G401 (cell line): ENCODE results near the gene VWA1. TPM values are rescaled to one million over a fixed set of nuclear protein-coding genes. Genes with fewer than 3 reads are reported as not detected.

Experiments
- DNase-seq: peaks from one replicate; pipeline ENCODE4 v3.0.0-alpha.2; 2015; ENCODE audit warnings: low spot score
- in situ Hi-C: cut with HindIII; loops from 2 replicates; pipeline ENCODE4 v1.10.0; 2016; ENCODE audit warnings: low sequenced_read_pairs, mixed read lengths
- total RNA-seq: library from RNA; depleted of rRNA; stranded (reverse); fragments of >200 nt; shearing (Covaris generic); gene quantifications from 2 replicates; pipeline ENCODE4 v1.2.3, GENCODE V29; 2014

Gene VWA1
- total RNA-seq, 1 experiment from 2014 or later: 26.8 TPM

DNA sequence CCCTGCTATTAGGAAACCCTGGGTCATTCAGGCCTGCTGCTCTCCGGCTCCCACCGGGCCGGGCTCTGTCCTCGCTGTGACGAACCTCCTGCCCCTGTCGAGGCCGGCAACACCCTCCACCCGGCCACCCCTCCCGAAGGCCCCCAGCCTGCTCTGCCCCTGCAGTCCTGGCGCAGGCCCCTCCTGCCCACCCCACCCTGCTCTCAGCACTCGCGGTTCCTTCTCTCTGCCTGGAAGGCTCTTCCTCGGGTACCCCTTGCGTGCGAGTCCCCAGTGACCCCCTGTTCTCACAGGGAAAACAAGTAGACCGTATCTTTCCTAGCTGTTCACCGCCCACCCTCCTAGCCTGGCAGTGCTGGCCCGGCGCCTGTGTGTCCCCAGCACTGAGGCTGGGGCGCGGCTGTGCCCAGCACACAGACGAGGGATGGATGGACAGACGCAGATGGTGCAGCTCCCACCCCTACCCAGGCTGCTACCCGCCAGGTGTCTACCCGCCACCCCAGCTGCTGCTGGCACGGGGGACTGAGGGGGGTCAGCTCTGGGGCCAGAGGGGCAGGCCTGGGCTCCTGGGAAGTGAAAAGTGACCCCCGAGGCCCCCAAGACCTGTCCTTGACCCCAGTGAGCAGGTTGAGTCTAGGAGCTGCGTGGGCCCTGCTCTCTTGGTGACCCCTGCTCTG is 3.1 kb upstream of the VWA1 start:
- no peak for DNase-seq

DNA sequence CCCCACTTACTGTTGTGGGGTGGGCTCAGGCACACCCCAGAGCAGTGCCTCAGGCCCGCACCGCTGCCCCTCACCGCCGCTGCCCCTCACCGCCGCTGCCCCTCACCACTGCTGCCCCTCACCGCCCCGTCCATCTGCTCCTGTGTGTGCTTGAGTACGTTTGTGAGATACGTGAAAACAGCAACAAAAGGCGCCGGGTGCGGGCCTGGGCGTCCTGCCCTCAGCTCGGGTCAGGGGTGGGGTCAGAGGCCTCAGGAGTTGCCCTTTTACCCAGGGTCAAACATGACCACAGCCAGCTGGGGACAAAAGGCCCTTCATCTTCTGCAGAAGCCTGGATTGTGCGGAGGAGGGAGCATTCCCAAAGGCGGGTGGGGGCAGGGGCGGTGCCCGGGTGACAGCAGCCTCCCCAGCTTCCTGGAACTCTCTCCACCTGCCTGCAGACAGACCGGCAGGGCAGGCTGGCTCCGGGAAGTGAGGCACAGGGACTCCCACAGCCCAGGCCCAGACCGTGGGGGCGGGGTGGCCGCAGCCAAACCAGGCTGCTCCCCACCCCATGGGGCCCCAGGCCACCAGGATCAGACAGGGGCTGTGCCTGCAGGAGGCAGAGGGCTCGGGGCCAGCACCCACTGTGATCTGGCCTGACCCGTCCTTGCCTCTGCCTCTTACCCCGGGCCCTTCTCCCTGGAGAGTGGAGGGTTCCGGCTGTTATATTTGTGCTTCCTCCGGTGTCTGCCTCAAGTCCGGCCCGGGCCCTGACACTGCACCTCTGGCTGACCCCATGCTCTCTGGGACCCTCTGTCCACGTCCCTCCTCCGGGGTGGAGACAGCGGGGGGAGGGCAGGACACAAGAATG is 2.3 kb upstream of the VWA1 start:
- DNase-seq: no peak

More for the DNA sequence above, 3.1 kb upstream of the VWA1 start:
- in situ Hi-C loops: loop anchor here (10.0 kb wide), 1 partner anchor 58 kb away; the partner anchor contains the start of gene AURKAIP1

DNA sequence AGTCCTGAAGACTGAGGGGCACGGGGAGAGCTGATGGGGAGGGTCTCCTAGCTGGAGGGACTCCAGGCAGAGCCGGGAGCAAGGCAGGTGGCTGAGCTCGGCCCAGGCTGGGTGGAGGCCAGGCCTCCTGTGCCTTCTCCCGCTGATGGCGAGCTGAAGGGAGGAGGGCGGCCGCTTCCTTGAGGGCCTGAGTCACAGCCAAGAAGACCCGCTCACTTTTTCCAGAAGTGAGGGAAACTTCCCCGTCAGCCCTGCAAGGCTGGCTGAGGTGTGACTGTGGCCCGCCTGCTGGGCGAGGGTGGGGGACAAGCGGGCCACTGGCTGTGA is 1.7 kb upstream of the VWA1 start:
- in situ Hi-C loops: loop anchor here (10.0 kb wide), 1 partner anchor 59 kb away; the partner anchor contains the start of gene AURKAIP1
- no peak for DNase-seq

More for the DNA sequence above, 2.3 kb upstream of the VWA1 start:
- in situ Hi-C loops: loop anchor here (10.0 kb wide), 1 partner anchor 58 kb away; the partner anchor contains the start of gene AURKAIP1

DNA sequence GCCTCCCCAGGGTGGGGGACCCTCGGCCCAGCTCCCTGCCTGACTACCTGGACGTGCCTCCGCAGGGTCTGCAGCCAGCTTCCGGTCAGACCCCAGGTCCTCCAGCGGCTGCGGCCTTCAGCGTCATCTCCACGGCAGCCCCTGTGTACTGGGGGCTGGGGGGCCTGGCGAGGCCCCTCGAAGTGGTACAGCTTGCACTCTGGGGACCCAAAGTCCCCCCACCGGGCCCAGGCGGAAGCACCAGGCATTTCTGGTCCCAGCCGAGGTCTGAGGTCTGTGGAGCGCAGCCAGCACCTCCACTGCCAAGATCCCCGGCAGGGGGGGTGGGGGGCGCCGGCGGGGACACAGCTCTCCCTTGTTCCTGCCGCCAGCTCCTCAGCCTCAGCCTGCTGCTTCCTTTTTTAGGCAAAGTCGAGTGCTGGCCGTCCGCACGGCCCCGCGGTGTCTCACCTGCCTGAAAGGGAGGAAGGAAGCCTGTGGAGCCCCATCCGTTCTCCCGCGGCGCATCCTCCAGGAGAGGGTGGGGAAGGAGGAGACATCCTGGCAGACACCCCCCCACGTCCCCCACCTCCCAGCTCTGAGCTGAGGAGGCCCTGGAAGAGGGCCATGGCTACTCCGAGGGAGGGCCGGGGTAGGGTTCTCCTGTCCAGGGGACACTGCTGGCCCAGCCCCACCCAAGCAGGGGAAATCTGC is 1.2 kb upstream of the VWA1 start:
- DNase-seq: no peak
- in situ Hi-C loops: loop anchor here (10.0 kb wide), 1 partner anchor 59 kb away; the partner anchor contains the start of gene AURKAIP1

DNA sequence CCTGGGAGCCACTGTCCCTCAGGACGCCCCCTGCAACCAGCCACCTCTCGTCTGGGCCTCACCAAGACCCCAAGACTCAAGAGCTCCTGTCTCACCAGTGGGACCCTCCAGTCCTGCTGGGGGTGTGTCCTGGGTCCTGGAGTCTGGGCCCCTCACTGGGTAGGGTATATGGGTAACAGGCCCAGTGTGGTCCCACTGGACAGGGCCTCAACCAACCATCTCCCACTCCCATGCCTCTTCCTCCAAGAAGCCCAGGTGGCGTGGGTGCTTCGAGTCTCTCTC is 725 bp upstream of the VWA1 start:
- in situ Hi-C loops: loop anchor here (10.0 kb wide), 1 partner anchor 60 kb away; the partner anchor contains the start of gene AURKAIP1
- DNase-seq: no peak

DNA sequence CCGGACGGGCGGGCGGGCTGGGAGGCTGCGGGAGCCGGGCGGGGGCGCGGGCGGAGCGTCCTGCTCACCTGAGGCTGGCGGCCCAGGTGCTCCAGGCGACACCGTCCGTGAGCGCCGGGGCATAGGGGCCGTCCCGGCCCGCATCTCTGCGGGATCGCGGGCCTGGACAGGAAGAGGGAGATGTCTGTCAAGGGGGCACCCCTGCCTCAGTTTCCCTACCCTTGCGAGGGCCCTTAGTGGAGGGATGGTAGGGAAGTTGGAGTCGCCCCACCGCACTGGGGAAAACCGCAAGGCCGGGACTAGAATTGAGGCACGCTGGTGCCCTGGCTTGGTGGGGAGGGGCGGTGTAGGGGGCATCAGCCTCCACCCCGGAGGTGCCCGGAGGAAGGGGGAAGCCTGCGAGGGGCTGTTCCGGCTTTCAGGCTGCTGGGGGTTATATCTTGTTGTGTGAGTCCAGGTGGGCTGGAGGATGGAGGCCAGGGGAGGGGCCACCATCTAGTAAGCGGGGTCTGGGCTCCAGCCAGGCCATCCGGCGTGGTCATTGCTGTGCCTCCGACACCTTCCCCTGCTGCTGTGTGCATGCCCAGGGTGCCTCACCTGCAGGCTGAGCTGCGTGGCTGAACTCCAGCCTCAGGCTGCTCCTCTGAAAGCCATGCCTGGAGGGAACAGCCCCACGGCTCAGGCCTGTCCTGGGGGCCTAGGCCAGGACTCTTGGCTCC is 580 bp downstream of the VWA1 start:
- in situ Hi-C loops: loop anchor here (10.0 kb wide), 1 partner anchor 61 kb away; the partner anchor contains the start of gene AURKAIP1
- no peak for DNase-seq

DNA sequence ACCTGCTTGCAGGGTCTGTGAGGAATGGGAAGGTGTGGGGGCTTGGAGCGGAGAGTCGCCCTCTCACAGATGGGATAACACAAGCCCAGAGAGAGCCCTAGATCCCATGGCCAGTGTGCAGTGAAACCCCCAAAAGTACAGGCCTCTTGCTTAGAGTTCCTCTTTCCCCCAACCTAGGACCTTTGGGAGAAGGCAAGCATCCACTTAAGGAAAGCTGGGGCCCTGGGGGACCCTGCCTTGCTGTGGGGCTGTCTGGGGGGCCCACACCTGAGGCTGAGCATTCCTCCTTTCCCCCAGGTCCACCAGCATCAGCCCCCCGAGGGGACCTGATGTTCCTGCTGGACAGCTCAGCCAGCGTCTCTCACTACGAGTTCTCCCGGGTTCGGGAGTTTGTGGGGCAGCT is 1.1 kb downstream of the VWA1 start:
- in situ Hi-C loops: loop anchor here (10.0 kb wide), 1 partner anchor 62 kb away; the partner anchor contains the start of gene AURKAIP1
- DNase-seq: no peak

DNA sequence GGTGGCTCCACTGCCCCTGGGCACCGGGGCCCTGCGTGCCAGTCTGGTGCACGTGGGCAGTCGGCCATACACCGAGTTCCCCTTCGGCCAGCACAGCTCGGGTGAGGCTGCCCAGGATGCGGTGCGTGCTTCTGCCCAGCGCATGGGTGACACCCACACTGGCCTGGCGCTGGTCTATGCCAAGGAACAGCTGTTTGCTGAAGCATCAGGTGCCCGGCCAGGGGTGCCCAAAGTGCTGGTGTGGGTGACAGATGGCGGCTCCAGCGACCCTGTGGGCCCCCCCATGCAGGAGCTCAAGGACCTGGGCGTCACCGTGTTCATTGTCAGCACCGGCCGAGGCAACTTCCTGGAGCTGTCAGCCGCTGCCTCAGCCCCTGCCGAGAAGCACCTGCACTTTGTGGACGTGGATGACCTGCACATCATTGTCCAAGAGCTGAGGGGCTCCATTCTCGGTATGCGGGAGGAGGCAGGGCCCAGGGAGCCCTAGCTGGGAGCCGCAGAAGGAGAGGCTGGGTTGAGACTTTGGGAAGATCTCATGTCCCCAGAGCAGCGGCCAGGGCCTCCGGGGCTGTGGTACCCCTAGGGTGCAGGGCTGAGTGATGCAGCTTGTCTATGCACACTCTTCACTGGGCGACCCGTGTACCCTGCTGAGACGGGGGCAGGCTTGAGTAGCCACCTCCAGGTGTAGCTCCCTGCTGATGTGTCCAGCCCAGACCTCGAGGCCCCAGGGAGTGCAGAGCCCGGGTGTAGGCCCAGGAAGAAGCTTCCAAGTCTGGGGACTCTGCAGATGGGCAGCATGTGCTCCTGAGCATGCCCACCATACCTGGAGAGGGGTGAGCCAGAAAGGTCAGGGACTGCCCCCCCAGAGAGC is 1.8 kb downstream of the VWA1 start:
- DNase-seq: no peak

DNA sequence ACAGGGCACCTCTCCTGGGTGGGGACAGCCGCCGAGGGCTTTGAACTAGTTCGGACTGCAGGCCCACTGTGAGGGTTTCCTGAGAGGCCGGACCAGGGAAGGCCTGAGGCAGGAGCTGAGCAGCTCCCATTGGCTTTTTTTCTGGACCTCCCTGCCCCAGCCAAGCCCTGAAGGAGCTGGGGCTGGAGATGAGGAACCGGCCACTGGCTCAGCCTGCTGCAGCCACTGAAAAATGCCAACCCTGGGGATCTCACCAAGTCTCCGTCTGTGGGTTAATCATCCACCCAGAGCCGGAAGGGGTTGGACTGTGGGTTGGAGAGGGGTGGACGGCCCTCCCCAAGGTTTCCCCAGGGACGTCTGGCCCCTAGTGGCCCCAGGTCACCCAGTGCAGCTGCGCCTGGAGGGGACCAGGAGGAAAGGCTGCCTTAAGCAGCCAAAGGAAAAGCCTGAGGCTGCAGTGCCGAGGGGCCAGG is 2.5 kb downstream of the VWA1 start:
- in situ Hi-C loops: loop anchor here (10.0 kb wide), 1 partner anchor 63 kb away; the partner anchor contains the start of gene AURKAIP1

More for the DNA sequence above, 1.8 kb downstream of the VWA1 start:
- in situ Hi-C loops: loop anchor here (10.0 kb wide), 1 partner anchor 62 kb away; the partner anchor contains the start of gene AURKAIP1

DNA sequence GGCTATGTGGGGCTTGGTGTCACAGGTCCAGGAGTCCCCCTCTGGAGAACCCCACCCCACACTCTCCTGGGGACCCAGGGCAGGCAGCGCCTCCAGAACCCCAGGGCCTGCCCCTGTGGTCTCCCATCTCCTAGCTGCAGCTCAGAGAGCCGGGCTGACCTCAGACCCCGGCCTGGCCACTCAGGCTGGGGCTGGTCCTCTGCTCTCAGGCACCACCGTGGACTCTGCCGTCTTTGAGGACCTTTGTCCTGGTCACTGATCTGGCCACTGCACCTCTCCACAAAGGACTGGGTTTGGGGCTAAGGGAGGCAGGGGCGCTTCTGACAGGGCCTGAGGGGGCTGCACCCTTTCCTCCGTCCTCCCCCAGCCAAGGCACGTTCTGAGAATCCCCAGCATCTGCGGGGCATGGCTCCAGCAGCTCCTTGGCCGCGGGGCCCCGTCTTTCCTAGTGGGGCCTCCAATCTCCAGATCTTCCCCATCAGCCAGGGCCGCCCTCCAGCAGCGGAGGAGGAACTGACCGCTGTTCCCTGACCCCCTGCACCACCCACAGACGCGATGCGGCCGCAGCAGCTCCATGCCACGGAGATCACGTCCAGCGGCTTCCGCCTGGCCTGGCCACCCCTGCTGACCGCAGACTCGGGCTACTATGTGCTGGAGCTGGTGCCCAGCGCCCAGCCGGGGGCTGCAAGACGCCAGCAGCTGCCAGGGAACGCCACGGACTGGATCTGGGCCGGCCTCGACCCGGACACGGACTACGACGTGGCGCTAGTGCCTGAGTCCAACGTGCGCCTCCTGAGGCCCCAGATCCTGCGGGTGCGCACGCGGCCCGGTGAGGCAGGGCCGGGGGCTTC is 3.3 kb downstream of the VWA1 start:
- in situ Hi-C loops: loop anchor here (10.0 kb wide), 1 partner anchor 64 kb away; the partner anchor contains the start of gene AURKAIP1
- DNase-seq: no peak

More for the DNA sequence above, 2.5 kb downstream of the VWA1 start:
- no peak for DNase-seq

DNA sequence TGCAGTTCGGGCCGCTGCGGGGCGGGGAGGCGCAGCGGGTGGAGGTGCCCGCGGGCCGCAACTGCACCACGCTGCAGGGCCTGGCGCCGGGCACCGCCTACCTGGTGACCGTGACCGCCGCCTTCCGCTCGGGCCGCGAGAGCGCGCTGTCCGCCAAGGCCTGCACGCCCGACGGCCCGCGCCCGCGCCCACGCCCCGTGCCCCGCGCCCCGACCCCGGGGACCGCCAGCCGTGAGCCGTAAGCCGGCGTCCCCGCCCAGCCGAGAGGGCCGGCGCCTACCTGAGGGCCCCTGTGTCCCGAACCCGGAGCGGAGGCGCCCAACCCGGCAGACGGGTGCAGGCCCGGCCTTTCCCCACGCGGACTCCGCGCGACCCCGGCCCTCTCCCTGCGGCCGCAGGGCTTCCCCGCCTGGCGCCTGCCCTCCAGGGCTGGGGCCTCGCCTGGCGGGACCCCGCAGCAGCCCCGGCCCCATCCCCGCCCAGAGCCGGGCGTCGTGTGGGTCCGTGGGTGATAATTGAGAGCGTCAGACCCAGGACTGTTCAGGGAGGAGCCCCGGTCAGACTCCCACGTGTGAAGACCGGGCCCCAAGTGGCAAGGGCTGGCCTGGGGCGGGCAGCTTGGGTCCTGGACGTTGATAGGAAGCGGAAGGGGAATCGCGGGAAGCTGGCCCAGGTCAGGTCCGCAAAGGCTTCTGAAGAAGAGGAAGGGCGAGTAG is 4.2 kb downstream of the VWA1 start:
- in situ Hi-C loops: loop anchor here (10.0 kb wide), 1 partner anchor 65 kb away; the partner anchor contains the start of gene AURKAIP1

DNA sequence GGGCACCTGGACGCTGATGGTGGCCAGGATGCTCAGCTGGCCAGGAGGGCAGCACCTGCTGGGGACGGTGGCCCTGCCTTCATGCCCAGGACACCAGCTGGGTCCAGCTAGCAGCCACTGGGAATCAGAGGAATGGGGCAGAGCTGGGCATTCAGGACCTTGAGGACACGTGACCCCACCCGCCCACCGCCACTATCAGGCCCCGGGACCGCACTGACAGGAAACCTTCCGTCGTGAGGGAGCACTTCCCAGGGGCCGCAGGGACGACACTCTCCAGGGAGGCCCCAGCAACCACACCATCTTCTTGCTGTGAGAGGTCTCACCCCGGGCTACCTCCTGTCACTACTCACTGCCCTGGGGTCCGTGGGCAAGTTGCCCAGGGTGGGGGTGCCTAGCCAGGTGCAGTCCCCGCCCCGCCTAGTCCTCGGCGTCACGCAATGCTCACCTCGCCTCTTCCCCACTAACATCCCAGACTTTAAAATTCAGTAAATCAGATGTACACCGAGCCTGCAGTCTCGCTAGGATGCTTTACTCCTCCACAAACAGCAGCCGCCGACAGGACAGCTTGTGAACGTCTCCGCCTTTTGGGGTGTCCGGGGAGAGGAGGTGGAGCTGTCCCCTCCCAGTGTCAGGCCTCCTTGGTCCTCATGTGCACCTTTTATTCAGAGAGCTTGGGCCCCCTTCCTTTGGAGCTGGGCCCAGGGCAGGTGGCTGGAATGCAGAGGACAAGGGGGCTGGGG is 4.9 kb downstream of the VWA1 start:
- in situ Hi-C loops: no loop called here
- no peak for DNase-seq

More for the DNA sequence above, 4.2 kb downstream of the VWA1 start:
- no peak for DNase-seq

DNA sequence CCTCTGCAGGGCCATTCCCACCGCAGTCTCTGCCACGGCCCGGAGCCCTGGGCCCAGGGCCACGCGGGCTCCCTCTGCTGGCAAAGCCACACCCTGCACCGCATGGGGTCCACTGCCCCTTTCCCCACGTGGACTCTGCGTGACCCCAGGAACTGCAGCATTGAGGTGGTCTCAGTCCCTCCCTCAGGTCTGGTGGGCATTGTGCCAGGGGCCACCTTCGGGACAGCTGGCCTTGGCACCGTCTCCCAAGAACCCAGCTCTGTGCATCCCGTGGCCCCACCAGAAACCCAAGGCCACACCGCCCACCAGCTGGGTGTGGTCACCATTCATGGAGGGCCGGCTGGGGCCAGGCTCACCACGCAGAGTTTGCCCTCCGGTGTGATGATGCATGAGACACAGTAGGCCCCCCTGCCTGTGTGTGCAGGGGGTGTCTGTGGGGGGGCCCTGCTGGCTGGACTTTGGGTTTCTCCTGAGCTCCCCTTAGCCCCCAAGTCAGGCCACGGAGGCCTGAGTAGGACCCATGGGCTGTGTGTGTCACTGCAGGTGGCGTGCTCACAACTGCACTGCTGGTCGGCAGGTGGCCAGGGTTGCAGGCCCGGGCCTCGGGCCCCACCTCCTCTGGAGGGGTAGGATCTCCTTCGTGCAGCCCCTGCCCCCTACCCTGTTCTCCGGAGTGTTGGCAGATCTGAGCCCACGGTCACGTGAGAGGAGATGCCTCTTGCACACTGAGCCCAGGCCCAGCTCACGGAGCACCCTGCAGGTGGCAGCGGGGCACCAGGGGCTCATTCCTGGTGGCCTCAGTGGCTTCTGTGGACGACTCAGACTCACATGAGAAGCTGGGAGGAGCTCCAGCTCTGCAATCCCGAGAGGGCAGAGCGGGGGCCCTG is 5.8 kb downstream of the VWA1 start:
- no peak for DNase-seq
- in situ Hi-C loops: no loop called here

DNA sequence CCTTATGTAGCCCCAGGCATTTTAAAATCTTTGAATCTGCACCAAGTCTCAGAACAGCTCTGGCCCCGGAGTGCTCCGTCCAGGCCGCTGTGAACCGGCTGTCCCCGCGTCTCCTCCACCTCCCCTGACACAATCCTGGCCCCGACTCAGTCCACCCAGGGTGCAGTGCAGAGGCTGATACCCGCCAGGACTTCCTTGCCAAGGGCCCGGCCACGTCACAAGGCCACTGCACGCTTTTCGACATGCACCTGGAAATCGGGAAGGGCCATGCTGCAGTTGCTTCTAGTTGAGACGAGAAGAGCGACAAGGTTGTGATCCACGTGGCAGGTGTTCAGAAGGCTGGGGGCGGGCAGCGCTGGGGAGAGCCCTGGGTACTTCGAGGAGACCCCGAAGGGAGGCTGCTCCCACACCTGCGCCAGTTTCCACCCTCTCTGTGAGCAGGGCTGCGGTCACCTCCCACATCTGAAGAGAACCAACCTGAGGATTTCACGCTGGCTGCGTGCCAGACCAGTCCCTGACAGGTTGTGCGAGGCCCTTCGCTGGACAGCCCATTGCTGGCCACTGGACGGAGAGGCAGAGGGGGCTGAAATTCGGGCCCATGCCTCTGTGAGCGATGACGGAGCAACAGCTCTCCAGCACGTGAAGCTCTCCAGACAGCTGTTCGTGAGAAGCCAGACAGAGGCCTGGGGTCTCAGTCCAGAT is 6.7 kb downstream of the VWA1 start:
- in situ Hi-C loops: no loop called here
- DNase-seq: no peak
